Raji (cell line): ENCODE results near the gene VAMP2.
A peak's percentile ranks its signal among the peaks of the same experiment; 100 is the strongest.

ENCODE experiments used
- POLR2A ChIP-seq: IDR thresholded peaks from 2 replicates; pipeline ENCODE4 v1.6.1; 2011; ENCODE audit warnings: low read depth, low read length, control low read depth; ENCODE audit not compliant: insufficient read depth

VAMP2 gene

GRCh38 chr17:8161289-8162232 lies 1.2 kb downstream of the VAMP2 start:
- TF ChIP-seq POLR2A, result no peak

GRCh38 chr17:8160741-8161221 lies 2.0 kb downstream of the VAMP2 start:
- no peak for TF ChIP-seq POLR2A

GRCh38 chr17:8160224-8160577 lies 2.5 kb downstream of the VAMP2 start:
- no peak for TF ChIP-seq POLR2A

GRCh38 chr17:8159459-8160223 lies 3.1 kb downstream of the VAMP2 start:
- TF ChIP-seq POLR2A, result no peak

GRCh38 chr17:8159032-8159400 lies 3.7 kb downstream of the VAMP2 start:
- TF ChIP-seq POLR2A, result no peak

- TF ChIP-seq POLR2A, result no peak
Measured at GRCh38 chr17:8158267-8159031, 4.3 kb downstream of the VAMP2 start.

GRCh38 chr17:8156246-8156992 lies 6.3 kb downstream of the VAMP2 start:
- peak; percentile 49 for TF ChIP-seq POLR2A

GRCh38 chr17:8155996-8156245 lies 6.8 kb downstream of the VAMP2 start:
- no peak for TF ChIP-seq POLR2A

GRCh38 chr17:8155231-8155995 lies 7.3 kb downstream of the VAMP2 start:
- no peak for TF ChIP-seq POLR2A

- TF ChIP-seq POLR2A, result no peak
Measured at GRCh38 chr17:8154608-8155155, 8.1 kb downstream of the VAMP2 start.

- peak; percentile 18; the same call in 1 of the 2 replicates for TF ChIP-seq POLR2A
Measured at GRCh38 chr17:8153957-8154607, 8.7 kb downstream of the VAMP2 start.

- no peak for TF ChIP-seq POLR2A
Measured at GRCh38 chr17:8153525-8153956, 9.2 kb downstream of the VAMP2 start.

- no peak for TF ChIP-seq POLR2A
Measured at GRCh38 chr17:8153031-8153451, 9.7 kb downstream of the VAMP2 start.
